Stimulated activated CD4-positive, alpha-beta T cell treated with anti-CD3 and anti-CD28 coated beads, TNF-alpha, amount 100 ng/mL, for 4 hours (primary cell): ENCODE data around the gene SGSM2.

Experiments
- DNase-seq, 3 experiments: peaks; one replicate each; pipeline ENCODE4 v3.0.0-alpha.2; 2020; ENCODE audit warnings: low read depth in 3 of 3

SGSM2 gene

GRCh38 chr17:2386400-2387085 lies 49.2 kb downstream of the SGSM2 start:
- no peak for DNase-seq

- no peak for DNase-seq
Observed at GRCh38 chr17:2387086-2388019, 50.1 kb downstream of the SGSM2 start.

GRCh38 chr17:2388020-2388682 lies 50.9 kb downstream of the SGSM2 start:
- DNase-seq: no peak

- no peak for DNase-seq
Observed at GRCh38 chr17:2388683-2389055, 51.4 kb downstream of the SGSM2 start.

- DNase-seq: no peak
Observed at GRCh38 chr17:2390199-2390836, 53.0 kb downstream of the SGSM2 start.

GRCh38 chr17:2391597-2392251 lies 54.4 kb downstream of the SGSM2 start:
- no peak for DNase-seq

GRCh38 chr17:2392252-2393173 lies 55.2 kb downstream of the SGSM2 start:
- DNase-seq: peak; percentile 96 to 99 (median 97)

GRCh38 chr17:2393174-2393953 lies 56.1 kb downstream of the SGSM2 start:
- peak; percentile 85 to 88 (median 86) for DNase-seq

GRCh38 chr17:2393954-2394749 lies 56.9 kb downstream of the SGSM2 start:
- no peak for DNase-seq

- no peak for DNase-seq
Observed at GRCh38 chr17:2394775-2395201, 57.5 kb downstream of the SGSM2 start.

GRCh38 chr17:2395258-2396181 lies 58.2 kb downstream of the SGSM2 start:
- no peak for DNase-seq

GRCh38 chr17:2396192-2396567 lies 58.9 kb downstream of the SGSM2 start:
- no peak for DNase-seq

GRCh38 chr17:2396568-2397246 lies 59.4 kb downstream of the SGSM2 start:
- DNase-seq: no peak

- no peak for DNase-seq
Observed at GRCh38 chr17:2397247-2398171, 60.2 kb downstream of the SGSM2 start.

GRCh38 chr17:2398182-2398581 lies 60.9 kb downstream of the SGSM2 start:
- DNase-seq: no peak
